ENCODE data around the gene RASL10B.

Gene RASL10B

DNA sequence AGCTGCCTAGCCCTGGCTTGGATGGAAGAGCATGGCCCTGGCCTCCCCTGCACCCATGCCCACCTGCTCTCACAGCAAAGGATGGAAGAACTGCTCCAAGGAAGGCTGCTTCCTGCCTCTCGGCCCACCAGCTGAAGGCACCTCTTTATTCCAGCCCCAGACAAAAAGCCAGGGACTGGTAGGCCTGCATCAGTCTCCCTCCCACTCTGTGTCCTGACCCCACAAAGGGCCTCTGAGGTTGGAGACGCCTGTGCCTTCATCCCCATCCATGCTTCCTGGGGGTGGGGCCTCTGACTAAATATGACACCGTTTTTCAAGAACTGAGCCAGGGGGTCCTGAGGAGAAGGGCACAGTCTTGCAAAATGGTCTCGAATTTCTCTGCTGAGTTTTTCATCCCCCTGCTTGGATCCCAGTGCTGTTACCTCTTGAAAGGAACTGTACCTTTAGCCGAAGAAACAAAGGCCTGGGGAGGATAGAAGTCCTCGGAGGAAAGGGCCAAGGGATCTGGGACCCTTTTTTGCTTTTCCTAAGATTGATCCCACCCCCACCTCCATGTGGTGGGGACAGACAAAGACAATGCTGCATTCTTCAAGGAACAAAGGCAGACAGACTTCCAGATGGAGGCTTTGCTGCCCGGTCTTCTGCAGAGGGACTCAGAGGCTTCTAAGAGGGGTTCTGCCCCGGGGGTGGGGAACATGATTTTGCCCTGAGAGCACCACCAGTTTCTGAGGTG, 34.5 kb downstream of the RASL10B start:
- TF ChIP-seq, protein P1, sequence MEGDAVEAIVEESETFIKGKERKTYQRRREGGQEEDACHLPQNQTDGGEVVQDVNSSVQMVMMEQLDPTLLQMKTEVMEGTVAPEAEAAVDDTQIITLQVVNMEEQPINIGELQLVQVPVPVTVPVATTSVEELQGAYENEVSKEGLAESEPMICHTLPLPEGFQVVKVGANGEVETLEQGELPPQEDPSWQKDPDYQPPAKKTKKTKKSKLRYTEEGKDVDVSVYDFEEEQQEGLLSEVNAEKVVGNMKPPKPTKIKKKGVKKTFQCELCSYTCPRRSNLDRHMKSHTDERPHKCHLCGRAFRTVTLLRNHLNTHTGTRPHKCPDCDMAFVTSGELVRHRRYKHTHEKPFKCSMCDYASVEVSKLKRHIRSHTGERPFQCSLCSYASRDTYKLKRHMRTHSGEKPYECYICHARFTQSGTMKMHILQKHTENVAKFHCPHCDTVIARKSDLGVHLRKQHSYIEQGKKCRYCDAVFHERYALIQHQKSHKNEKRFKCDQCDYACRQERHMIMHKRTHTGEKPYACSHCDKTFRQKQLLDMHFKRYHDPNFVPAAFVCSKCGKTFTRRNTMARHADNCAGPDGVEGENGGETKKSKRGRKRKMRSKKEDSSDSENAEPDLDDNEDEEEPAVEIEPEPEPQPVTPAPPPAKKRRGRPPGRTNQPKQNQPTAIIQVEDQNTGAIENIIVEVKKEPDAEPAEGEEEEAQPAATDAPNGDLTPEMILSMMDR (IDR thresholded peaks at IDR 0.05; ENCODE audit: low read depth, low read length): no peak
- no peak overlapping the region for H3K4me3 ChIP-seq (ENCODE audit: low read depth, low read length)

DNA sequence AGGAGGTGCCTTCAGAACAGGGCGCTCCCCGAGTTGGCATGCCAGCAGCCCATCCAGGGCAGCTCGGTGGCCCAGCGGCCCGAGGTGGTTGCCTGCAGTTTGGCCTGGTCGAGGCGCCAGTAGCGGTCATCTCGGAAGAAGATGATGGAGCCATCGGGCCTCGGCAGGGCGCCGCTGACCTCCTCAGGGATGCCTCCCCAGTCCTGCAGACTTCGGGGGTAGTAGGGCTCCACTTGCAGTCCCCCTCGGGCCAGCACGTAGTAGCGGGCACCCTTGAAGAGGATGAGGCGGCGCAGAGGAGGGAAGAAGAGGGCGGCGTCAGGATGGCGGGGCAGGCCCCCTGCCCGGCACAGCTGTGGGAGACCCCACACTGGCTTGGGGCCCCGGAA, 35.0 kb downstream of the RASL10B start:
- H3K4me3 ChIP-seq (ENCODE audit: low read depth, low read length): no peak overlapping the region

DNA sequence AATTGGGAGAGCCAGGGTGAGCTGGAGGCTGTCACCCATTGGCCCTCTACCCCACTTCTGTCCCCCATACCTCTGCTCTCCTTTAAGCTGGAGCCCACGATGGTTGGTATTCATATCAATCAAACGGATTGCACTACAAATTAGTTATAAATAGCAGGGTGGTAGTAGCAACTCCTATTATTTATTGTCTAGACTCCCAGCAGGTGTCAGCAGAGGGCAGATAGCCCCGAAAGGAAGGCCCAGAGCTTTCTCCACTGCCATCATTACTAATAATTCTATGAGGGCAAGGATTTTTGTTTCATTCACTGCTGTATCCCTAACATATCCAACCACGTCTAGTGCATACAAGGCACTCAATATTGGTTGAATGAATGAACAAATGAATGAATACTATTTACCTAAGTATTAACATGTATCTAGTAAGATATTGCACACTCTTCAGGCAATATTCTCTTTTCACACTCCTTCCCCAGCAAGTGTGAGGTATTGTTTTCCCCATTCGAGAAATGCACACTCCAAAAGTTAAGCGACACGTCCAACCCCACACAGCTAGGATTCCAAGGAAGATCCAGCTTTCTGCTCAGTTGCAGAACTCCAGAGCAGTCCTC, 35.6 kb downstream of the RASL10B start:
- no peak overlapping the region for H3K4me3 ChIP-seq (ENCODE audit: low read depth, low read length)
- TF ChIP-seq, protein P1 (IDR thresholded peaks at IDR 0.05; ENCODE audit: low read depth, low read length): peak; percentile 45; the same call in 1 of the 2 replicates

More for the DNA sequence above, 35.0 kb downstream of the RASL10B start:
- TF ChIP-seq, protein P1 (IDR thresholded peaks at IDR 0.05; ENCODE audit: low read depth, low read length): no peak

DNA sequence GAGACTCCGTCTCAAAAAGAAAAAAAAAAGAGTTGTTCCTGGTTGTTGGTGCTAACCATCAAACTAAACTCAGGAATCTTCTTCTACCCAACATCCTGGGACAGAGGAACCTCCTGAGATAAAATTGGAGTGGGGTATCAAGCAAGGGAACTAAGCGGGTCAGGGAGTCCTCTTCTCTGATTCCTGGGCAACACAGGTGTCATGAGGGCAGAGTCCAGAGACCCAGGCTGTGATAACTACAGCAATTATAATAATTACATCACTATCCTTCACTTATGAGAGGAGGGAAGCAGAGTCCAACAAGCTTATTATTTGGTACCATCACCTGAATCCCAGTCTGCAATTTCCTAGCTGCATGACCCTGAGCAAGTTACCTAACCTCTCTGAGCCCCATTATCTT, 37.4 kb downstream of the RASL10B start:
- TF ChIP-seq, protein P1 (IDR thresholded peaks at IDR 0.05; ENCODE audit: low read depth, low read length): no peak
- no peak overlapping the region for H3K4me3 ChIP-seq (ENCODE audit: low read depth, low read length)

DNA sequence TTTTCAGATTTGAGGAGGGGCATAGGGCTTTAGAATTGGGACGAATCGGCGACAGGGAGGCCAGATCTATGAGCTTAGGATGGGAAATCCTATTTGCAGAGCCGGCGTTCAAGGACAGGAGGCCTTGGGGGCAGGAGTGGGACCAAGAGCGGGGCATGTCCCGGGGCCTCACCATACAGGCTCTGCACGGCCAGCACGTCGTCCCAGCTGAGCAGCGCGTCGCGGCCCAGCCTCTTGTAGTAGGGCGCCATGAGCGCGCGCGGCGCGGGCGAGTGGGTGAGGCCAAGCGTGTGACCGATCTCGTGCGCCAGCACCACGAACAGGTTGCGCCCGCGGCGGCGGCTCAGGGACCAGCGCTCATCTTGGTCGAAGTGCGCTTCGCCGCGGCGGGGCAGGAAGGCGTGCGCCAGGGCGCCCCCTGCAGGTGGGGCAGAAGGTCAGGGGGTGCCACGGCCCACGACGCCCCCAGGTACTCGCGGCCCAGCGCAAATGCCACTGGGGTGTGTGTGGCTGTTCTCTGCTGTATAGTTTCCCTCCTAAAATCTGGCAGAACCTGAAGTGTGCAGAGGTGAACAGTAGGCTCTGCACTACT, 38.6 kb downstream of the RASL10B start:
- no peak overlapping the region for H3K4me3 ChIP-seq (ENCODE audit: low read depth, low read length)
- TF ChIP-seq, protein P1 (IDR thresholded peaks at IDR 0.05; ENCODE audit: low read depth, low read length): no peak

DNA sequence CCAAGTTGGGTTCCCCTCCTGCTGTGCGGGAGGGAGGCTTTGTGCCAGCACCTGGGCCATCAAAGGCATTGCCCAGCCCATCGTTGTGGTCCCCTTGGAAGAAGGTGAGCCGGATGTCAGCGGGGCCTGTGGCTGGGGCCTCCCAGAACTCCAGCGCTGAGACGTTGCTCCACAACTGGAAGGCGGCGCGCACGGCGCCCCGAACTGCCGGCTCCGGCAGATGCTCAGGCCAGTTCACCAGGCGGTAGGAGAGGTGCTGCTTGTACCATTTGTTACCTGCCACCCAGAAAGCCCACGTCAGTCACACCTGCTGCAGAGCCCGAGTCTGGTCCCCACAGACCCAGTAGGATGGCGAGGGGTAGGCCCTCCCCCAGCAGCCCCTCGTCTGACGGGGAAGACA, 41.7 kb downstream of the RASL10B start:
- TF ChIP-seq, protein P1 (IDR thresholded peaks at IDR 0.05; ENCODE audit: low read depth, low read length): no peak
- H3K4me3 ChIP-seq (ENCODE audit: low read depth, low read length): no peak overlapping the region

All from WI38 (cell line).